NCI-H2107 (cell line): ENCODE measurements around the gene CLEC17A.
"Not testable (repeated sequence)": the region's sequence is repeated elsewhere in the genome, so short reads cannot be mapped to it uniquely, and the experiment has no call there.

Experiments
- DNase-seq: peaks from one replicate; lab custom pipeline; 2025; lab: John Stamatoyannopoulos, UW

The CLEC17A gene, protein sequence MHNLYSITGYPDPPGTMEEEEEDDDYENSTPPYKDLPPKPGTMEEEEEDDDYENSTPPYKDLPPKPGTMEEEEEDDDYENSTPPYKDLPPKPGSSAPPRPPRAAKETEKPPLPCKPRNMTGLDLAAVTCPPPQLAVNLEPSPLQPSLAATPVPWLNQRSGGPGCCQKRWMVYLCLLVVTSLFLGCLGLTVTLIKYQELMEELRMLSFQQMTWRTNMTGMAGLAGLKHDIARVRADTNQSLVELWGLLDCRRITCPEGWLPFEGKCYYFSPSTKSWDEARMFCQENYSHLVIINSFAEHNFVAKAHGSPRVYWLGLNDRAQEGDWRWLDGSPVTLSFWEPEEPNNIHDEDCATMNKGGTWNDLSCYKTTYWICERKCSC

DNA sequence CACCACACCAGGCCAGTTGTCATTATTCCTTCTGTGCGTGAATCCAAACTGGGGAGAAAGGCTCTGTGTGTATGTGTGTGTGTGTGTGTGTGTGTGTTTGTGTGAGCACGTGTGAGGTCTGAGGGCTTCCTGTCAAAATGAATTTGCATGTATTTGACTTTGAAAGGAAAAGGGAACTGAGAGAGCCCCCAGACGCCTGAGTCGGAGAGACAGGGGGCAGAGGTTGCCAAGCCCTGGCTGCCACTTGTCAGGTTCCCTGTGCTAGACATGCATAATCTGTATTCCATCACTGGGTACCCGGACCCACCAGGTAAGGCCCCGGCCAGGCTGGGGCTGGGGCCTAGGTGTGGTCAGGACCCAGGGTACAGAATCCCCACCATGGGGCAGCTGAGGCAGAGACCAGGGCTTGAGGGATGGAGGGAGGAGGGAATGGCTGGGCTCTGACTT is at the start of gene CLEC17A:
Gene CLEC17A, plus strand, starts transcription at position 191 of the 447 bp plus-strand sequence. Its CDS starts 77 bp downstream, at position 268.
- no peak for DNase-seq

DNA sequence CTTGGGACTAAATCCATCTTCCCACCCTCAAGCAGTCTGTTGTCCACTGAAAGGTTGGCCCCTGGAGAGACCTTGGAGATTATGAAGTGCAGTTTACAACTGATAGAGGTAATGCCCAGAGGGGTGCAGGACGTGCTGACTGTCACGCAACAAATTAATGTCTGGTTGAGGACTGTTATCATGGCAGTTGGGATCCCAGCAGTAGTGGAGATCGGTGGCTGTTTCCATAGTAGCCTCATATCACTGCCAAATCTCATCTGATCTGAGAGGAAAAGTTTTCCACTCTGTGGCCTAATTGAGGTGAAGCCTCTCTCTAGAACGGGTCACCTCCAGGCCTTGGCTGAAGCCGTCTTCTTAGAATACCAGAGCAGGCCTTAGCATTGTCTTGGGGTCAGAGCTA is 49.4 kb upstream of the CLEC17A start:
- no peak for DNase-seq

DNA sequence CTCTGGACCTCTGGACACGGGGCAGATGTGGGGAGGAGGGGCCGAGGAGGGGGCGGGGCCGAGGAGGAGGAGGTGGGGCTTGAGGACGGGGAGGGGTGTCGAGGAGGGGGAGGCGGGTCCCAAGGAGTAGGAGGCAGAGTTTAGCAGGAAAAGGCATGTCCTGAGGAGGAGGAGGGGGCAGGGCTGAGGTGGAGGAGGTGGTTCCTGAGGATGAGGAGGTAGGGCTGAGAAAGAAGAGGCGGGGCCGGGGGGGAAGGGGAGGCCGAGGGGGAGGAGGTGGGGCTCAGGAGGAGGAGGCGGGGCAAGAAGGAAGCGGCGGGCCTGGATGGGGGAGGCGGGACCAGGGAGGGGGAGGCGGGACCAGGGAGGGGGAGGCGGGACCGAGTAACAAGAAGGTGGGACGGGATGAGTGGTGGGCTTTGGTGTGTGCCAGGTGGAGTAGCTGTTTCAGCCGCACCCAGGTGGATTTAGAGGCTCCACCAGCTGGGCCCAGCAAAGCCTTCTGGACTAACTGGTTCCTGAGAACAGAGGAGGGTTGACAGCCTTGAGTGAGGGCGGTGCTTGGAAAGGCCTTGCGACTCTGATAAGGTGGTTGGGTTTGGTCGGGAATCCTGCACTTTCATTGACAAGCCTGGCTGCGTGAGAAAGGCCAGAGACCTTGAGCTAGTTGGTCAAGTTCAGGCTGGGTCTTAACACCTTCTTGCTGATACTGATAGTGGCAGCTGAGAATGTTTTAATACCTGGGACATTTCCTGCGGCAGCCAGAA is 45.8 kb upstream of the CLEC17A start:
- DNase-seq: no peak

DNA sequence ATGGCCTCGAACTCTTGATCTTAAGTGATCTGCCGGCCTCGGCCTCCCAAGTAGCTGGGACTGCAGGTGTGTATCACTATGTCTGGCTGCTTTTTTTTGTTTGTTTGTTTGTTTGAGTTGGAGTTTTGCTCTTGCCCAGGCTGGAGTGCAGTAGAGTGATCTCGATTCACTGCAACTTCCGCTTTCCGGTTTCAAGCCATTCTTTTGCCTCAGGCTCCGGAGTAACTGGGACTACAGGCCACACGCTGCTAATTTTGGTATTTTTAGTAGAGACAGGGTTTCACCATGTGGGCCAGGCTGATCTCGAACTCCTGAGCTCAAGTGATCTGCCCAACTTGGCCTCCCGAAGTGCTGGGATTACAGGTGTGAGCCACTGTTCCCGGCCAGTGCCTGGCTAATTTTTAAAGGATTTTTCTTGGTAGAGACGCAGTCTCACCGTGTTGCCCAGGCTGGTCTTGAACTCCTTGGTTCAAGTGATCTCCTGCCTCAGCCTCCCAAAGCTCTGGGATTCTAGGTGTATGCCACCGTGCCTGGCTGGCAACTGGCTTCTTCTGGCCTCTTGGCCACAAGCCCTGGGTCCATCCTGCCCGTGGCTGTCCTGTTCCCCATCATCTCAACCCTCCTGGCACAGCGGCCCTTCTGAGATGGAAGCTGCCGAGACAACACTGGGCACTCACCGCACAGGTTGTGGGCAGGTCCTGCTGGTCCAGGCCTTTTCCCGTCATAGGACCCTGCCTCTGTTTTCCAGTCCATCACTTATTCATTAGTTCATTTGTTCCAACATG is 42.0 kb upstream of the CLEC17A start:
- no peak for DNase-seq

DNA sequence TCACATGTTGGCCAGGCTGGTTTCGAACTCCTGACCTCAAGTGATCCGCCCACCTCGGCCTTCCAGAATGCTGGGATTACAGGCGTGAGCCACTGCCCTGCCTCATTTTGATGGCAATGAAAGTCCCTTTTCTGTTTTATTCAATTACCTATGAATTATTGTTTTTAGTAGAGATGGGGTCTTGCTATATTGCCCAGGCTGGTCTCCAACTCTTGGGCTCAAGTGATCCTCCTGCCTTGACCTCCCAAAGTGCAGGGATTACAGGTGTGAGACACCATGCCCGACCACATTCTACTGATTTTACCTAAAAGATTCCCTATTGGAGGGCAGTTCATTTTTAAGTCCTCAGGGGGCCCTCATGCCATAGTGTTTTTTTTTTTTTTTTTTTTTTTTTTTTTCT is 40.9 kb upstream of the CLEC17A start:
- DNase-seq: not testable (repeated sequence)

DNA sequence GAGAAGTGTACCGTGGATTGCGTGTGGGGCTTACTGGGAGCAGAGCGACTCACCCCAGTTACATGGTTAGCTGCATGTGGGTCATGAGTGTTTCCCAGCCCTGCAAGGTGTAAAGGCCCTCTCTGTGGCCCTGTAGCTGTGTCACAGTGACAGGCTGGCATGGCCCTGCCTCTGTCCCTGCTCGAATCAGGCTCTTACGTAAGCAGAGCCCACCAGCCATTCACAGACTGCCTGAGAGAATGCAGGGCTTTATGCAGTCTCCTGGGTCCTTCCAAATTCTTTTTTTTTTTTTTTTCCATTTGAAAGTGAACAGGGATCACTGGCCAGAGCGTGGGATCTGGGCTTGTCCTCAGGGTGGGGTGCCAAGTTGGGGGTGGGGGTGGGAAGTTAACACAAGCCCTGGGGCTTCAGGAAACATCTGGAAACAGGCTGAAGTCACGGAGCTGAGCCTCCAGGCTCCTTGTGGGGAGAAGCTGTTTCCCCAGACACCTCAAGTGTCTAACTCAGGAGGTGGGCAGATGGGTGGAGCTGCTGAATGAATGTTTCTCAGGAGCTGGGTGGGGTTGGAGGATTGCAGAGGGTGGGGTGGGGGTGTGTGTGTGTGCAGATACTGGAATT is 40.1 kb upstream of the CLEC17A start:
- no peak for DNase-seq

DNA sequence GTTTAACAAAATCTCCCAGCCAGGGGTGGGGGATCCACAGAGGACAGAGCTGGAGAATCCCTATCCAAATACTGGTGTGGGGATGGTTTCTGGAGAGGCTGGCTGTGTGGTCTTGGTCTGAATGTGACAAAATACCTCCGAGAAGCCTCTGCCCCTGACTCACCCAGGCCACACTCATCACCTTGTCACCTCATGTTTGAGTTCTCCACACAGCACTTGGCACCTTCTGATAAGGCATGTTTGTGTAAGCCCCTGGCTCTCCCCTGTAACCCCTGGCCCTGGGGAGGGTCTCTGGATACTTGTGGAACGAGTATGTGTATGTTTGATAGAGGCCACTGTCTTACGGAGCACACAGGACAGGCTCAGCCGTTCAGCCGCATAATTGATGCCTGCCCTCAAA is 38.8 kb upstream of the CLEC17A start:
- no peak for DNase-seq

DNA sequence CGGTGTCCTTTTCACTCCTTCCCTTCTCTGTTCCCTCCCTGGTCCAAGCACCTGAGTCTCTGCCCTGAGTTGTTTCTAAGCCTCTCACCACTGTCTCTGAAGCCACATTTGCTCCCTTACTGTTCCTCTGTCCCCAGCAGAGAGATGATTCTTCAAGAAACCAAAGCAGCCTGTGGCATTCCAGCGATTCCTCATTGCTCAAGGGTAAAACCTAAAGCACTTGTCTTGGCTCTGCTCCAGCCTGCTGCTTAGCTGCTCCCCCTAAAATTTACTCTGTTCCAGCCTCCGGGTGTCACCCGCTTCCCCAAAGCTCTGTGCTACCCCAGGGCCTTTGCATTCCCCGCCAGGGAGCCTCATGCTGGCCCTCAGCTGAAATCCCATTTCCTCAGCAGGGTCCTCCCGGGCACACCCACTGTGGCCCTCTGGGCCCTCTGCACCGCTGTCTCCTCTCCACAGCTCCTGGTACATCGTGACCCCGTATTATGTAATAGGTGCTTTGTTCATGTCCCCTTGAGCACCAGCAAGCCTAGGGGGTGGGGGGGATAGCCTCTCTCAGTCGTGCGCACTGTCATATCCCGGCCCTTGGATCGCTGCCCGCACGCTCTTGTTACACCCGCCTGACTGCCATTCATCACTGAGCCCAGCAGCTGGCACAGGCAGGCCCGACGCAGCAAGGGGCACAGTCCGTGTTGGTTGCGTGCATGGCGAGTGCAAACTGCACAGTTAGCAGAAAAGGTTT is 37.7 kb upstream of the CLEC17A start:
- DNase-seq: peak; percentile 95

DNA sequence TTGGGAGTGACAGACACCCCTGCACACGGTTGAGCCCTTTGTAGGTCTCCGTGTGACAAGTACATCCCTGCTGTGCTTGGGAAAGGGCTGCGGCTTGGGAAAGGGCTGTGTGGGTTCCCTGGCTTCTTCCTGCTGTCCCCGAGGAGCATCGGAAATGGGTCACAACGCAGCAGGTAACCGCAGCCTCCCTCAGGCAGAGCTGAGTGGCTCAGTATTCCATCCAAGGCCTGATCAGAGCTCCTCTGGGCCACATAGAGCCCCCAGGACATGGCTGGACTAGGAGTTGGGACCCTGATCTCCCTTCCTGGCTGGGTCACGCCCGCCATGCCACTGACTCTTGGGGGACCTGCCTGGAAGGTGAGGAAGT is 37.2 kb upstream of the CLEC17A start:
- DNase-seq: peak; percentile 95

DNA sequence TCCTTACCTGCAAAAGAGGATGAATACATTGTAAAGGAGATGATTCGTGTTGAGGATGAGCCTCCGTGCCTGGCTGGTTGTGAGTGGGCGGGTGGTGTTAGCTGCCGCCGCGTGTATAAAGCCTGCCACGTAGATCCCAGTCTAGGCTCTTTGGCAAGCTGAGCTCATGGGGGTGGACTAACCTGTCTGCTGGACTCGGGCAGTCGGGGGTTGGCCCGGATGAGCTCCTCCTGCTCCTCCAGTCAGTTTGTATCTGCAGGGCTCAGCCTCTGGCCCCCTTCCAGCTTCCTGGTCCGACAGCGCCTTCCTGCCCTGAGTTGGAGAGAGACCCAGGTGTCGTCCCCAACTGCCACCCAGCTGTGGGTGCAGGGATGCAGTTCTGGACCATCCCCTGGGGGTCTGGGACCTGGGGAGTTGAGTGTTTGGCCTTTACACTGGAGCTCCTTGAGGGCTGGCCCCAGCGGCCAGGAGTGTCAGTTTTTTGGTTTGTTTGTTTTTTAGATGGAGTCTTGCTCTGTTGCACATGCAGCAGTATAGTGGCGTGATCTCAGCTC is 32.6 kb upstream of the CLEC17A start:
- DNase-seq: no peak

DNA sequence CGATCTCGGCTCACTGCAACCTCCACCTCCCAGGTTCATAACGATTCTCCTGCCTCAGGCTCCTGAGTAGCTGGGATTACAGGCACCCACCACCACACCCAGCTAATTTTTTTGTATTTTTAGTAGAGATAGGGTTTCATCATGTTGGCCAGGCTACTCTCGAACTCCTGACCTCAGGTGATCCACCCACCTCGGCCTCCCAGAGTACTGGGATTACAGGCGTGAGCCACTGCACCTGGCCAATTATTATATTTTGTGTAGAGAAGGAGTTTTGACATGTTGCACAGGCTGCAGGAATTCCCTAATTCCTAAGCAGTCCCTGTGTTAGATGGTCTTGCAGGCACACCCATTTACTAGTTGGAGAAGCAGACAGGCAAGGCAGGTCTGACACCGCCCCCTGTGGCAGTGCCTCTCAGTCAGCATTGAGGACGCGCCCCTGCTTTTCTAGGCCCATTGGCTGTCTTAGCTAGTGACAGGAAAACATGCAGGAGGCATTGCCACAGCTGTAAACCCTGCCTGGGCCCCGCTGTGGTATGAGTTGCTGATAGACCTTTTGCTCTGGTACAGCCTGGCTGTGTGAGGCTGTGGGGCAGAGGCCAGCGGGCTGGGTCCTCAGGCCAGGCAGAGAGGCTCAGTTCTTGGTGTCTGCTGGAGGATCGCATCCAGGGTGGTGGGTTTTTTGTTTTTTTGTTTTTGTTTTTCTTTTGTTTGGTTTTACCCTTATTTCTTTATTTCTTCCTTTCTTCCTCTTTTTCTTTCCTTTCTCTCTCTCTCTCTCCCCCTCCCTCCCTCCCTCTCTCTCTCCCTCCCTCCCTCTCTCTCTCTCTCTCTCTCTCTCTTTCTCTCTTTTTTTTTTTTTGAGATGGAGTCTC is 31.5 kb upstream of the CLEC17A start:
- DNase-seq: not testable (repeated sequence)

DNA sequence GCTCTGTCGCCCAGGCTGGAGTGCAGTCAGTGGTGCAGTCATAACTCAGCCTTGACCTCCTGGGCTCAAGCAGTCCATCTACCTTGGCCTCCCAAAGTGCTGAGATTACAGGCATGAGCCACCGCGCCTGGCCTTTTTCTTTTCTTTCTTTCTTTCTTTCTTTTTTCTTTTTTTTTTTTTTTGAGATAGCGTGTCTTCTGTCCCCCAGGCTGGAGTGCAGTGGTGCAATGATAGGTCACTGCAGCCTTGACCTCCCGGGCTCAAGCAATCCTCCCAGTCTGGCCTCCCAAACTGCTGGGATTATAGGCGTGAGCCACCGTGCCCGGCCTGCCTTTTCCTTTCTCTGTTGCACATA is 30.9 kb upstream of the CLEC17A start:
- DNase-seq: not testable (repeated sequence)

DNA sequence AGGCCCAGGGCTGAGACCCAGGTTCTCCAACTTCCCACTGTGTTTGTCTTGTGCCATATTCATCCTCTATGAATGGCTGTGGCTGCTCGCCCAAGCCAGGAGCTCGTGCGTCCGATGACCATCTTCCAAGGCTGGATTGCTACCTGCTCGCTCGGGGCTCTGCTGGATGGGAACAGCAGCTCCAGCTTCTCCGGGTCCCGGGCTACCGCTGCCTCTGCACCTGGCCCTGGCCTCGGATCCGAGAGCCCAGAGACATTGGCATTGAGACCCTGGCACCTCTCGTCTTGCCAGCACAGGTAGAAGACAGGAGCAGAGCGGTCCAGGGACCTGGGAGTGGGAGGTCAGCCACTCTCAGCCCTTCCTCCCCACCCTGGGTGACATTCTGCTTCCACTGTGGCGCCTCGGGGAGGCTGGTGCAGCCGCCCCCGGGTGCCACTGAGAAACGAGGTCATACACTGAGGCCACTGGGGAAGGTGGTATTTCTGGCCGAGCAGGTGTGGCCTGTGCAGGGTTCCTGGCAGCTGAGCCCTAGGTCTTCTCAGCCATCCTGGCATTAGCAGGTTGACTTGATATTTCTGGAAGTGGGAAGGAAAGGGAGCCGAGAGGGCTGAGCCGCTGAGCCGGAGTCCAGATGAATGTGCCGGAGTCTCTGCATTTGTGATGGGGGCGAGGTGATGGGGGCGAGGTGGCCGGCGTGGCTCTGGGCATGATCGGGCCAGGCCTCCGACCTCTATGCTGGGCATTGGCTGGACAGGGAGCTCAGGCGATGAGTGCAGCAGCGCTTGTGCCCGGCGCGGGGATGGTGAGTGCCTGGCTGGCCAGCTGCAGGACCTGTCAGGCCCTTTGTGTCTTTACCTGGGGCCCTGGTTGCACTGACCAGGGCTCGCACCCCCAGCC is 29.6 kb upstream of the CLEC17A start:
- no peak for DNase-seq

DNA sequence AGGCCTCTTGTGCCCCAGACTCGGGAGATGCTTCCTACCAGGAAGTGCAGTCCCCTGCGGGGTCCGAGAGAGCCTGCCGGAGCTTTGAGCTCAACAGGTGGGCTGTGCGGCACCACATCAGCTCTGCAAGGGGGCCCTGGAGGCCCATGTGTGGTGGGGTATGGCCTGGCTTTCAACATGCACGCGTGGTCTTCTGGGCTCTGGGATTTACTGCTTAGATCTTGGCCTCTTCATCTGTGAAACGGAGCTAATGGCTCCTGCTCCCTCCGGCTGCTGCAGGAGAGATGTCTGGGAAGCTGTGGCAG is 29.0 kb upstream of the CLEC17A start:
- no peak for DNase-seq

DNA sequence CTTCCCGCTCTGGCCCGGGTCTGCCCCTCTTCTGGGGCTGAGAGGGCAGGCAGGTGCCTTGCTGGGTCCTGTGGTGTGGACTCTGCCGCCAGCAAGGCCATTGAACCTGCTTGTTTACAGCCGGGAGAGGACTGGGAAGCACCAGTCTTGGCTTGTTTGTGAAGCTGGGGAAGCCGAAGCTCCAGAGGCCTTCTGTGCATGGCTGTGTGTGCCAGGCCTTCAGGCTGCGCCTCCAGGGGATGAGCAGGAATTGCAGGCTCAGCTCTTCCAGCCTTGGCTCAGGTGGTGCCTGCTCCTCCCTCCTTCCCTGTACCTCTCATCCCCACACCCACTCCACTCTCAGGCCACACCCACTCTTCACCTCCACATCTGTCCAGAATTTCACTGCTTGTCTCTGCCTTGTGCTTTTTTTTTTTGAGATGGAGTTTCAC is 28.5 kb upstream of the CLEC17A start:
- DNase-seq: peak; percentile 16

DNA sequence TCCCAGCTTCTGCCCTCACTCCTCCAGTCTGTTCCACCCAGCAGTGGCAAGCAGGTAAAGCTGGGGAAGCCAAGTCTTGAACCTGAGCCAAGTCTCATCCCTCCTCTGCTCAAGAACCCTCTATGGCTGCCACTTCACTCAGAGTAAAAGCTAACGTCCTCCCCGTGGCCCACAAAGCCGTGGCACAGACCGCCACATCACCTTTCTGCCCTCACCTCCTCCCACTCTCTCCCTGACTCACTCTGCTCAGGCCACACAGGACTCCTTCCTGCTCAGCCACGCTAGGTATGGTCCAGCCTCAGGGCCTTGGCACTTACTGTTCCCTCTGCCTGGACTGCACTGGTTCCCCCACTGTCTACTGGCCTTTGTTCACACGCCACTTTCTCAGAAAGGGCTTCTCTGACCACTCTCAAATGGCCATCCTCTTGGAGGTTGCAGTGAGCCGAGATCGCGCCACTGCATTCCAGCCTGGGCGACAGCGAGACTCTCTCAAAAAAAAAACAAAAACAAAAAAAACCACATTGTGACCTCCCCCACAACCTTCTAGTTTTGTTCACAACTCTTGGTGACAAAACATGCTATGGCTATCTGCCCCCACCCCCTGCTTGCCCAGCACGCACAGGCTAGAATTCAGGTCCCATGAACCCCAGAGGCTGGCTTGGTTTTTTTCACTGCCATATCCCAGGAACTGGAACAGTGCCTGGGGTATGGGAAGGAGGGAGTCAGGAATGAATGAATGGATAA is 26.8 kb upstream of the CLEC17A start:
- no peak for DNase-seq

DNA sequence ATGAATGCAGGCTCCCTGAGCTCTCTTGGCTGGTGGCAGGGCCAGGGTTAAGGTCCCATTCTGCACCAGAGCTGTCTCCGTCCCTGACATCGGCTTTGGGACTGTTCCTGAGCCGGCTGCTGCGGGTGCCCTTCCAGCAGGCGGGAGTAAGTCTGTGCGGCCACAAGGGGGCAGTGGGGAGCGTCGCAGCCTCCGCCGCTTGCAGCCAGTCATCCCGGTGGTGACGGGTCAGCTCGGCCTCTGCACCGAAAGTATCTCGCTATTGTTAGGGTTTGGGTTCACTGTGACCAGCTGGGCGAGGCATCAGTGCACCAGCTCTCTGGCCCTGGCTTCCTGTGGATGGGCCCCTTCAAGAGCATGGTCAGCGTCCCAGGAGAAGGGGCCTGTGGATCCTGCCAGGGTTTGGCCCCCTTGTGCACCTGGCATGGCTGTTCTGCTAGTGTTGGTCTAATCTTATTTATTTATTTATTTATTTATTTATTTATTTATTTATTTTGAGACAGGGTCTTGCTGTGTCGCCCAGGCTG is 26.2 kb upstream of the CLEC17A start:
- DNase-seq: peak; percentile 13

DNA sequence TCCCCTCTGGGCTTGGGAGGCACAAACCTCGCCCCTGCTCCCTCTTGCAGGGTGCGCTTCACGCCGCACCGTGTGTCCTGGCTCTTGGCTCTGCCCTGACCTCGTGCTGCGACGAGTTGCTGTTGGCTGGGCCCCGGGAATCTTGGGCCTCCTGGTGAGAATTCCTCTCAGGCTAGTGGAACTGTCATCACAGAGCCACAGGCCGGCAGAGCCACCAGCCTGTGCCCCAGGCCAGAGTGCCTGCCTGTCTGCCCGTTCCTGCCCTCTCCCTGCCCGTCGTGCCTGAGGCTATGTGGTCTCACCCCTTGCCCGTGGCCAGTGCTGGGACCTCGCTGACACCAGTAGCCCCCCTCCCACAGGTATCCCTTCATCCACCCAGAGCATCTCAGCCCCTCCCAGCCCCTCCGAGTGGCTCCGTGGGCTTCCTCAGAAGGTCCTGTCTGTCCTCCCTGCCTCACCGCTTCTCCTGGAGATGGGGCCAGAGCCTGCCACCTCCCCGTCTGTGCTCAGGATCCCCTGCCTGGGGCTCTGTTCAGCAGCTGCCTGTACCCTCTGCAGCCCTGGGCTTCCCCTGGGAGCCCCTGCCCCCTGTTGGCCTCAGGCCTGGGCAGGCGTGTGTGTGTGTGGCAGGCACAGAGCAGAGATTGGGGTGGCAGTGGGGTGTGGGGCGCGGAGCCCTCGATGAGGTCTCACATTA is 24.4 kb upstream of the CLEC17A start:
- no peak for DNase-seq
